GM23338 (cell line): ENCODE data around the gene CCSAP. TPM values are rescaled to one million over a fixed set of nuclear protein-coding genes. Genes with fewer than 3 reads are reported as not detected.

Source experiments
- CREB1 ChIP-seq: fragments of 250-450 bp; sonication (Bioruptor Pico); IDR thresholded peaks from 2 replicates; pipeline ENCODE4 v1.5.0; 2020; ENCODE audit warnings: low read depth, mild to moderate bottlenecking, moderate library complexity
- ETS1 ChIP-seq: IDR thresholded peaks from 2 replicates; pipeline ENCODE4 v1.6.1; 2016; ENCODE audit warnings: antibody characterized with exemption
- EZH2 ChIP-seq: fragments of 200-600 bp; sonication (generic); IDR thresholded peaks from one replicate; pipeline ENCODE4 v1.8.0; 2017; ENCODE audit warnings: antibody characterized with exemption, mild to moderate bottlenecking, low read depth; ENCODE audit not compliant: unreplicated experiment
- EZH2phosphoT487 ChIP-seq: fragments of 200-600 bp; sonication (generic); IDR thresholded peaks from one replicate; pipeline ENCODE4 v1.8.1; 2018; ENCODE audit warnings: antibody characterized with exemption; ENCODE audit not compliant: unreplicated experiment
- JUNB ChIP-seq: IDR thresholded peaks from one replicate; pipeline ENCODE4 v1.6.1; 2016; ENCODE audit warnings: antibody characterized with exemption; ENCODE audit not compliant: unreplicated experiment
- POLR2AphosphoS5 ChIP-seq: IDR thresholded peaks from 2 replicates; pipeline ENCODE4 v1.6.1; 2016; ENCODE audit warnings: antibody characterized with exemption, low read depth
- STAT1 ChIP-seq: IDR thresholded peaks from one replicate; pipeline ENCODE4 v1.6.1; 2016; ENCODE audit warnings: antibody characterized with exemption; ENCODE audit not compliant: unreplicated experiment
- ZNF114 ChIP-seq: fragments of 250-450 bp; sonication (Bioruptor Pico); IDR thresholded peaks from 2 replicates; pipeline ENCODE4 v1.5.0; 2020; ENCODE audit warnings: mild to moderate bottlenecking, moderate library complexity
- ZNF331 ChIP-seq: fragments of 250-450 bp; sonication (Bioruptor Pico); IDR thresholded peaks from 2 replicates; pipeline ENCODE4 v1.5.0; 2020; ENCODE audit warnings: low read depth, mild to moderate bottlenecking, moderate library complexity
- ZNF462 ChIP-seq: fragments of 250-450 bp; sonication (Bioruptor Pico); IDR thresholded peaks from 2 replicates; pipeline ENCODE4 v1.5.0; 2020; ENCODE audit warnings: mild to moderate bottlenecking, moderate library complexity
- polyA plus RNA-seq: library from polyadenylated mRNA; unstranded; fragments of >200 nt; fragmentation: Nextera tagmentation; extraction: Ambion mirVana; gene quantifications from 2 replicates; pipeline ENCODE4 v1.2.1, GENCODE V29; 2016
- total RNA-seq: library from RNA; depleted of rRNA; stranded (reverse); fragments of >200 nt; shearing (Covaris generic); gene quantifications from 2 replicates; pipeline ENCODE4 v1.2.3, GENCODE V29; 2014

The CCSAP gene
- total and polyA plus RNA-seq, 2 experiments from 2014 or later: 4.2 to 13.3 TPM

- TF ChIP-seq ZNF462 (CRISPR knock-in tag): no peak
- no peak for TF ChIP-seq STAT1
- no peak for TF ChIP-seq JUNB
- TF ChIP-seq POLR2AphosphoS5: no peak
- no peak for TF ChIP-seq CREB1 (CRISPR knock-in tag)
- no peak for TF ChIP-seq EZH2
- TF ChIP-seq ZNF114 (CRISPR knock-in tag): no peak
- no peak for TF ChIP-seq ZNF331 (CRISPR knock-in tag)
- TF ChIP-seq EZH2phosphoT487: no peak
- no peak for TF ChIP-seq ETS1
These were observed 43.9 kb downstream of the CCSAP start (continued) for GRCh38 chr1:229298887-229299503.
